HG03196 (cell line): ENCODE measurements around the gene PAQR8.
A peak's percentile ranks its signal among the peaks of the same experiment; 100 is the strongest.

Source experiments
- ATAC-seq: cut with Tn5 transposase; IDR thresholded peaks from one replicate; pipeline ENCODE4 v1.9.1; 2021; ENCODE audit not compliant: unreplicated experiment

Gene PAQR8, protein sequence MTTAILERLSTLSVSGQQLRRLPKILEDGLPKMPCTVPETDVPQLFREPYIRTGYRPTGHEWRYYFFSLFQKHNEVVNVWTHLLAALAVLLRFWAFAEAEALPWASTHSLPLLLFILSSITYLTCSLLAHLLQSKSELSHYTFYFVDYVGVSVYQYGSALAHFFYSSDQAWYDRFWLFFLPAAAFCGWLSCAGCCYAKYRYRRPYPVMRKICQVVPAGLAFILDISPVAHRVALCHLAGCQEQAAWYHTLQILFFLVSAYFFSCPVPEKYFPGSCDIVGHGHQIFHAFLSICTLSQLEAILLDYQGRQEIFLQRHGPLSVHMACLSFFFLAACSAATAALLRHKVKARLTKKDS

DNA sequence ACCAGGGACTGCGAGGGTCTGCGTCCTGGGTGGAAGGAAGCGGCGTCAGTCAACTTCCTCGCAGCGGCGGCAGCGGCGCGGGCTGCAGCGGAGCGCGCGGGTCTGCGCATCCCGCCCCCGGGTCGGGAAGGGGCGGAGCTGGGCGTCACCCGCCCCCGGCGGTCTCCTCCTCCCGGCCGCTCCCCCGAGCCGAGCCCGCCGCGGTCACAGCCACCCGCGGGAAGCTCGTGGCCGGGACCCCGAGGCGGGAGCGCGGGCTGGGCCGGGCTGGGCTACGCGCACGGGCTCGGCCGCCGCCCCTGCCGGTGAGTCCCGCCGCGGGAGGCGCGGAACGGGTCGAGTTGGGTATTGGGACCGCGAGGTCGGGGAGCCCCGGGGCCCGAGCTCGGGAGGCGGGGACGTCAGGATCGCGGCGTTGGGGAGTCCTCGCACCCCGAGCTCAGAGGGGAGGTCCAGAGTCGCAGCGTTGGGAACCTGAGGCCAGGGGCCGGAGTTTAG is at the start of gene PAQR8:
PAQR8 (plus strand) TSS at position 207 of the 498 bp plus-strand sequence. CDS start 41,063 bp downstream, outside the sequence.
- ATAC-seq = peak; percentile 83

DNA sequence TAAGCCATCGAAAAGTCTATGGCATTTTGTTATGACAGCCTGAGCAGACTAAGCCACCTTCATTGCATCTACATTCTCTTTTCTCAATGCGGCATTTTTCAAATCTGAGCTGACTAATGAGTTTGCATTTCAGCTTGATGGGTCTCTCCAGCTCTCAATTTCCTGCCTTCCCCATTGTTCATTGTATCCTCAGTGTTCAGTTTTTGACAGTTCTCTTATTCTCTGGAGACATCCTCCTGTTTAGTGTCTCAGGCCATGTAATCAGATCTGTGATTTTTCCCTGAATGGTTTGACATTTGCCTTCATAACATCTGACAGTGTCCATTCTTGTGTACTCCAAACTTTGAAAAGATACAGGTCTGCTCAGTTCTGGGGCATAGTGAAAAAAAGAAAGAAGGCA is 49.5 kb upstream of the PAQR8 start:
- no peak for ATAC-seq

DNA sequence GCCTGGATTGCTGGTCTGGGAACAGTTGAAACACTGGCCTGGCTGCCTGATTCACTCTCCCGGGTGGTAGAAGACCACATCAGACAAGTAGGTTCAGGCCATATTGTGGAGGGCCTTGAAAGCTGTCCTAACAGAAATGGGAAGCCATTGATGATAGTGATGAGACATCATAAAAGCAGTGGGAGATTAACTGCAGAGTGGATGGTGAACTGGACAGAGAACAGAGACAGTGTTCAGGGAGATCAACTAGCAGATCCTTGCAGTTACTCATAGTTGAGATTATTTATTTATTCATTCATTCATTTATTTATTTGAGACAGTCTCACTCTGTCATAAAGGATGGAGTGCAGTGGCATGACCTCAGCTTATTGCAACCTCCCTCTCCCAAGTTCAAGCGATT is 47.2 kb upstream of the PAQR8 start:
- ATAC-seq = no peak

- ATAC-seq = no peak
These were observed 44.7 kb upstream of the PAQR8 start for GRCh38 chr6:52317211-52317610.

DNA sequence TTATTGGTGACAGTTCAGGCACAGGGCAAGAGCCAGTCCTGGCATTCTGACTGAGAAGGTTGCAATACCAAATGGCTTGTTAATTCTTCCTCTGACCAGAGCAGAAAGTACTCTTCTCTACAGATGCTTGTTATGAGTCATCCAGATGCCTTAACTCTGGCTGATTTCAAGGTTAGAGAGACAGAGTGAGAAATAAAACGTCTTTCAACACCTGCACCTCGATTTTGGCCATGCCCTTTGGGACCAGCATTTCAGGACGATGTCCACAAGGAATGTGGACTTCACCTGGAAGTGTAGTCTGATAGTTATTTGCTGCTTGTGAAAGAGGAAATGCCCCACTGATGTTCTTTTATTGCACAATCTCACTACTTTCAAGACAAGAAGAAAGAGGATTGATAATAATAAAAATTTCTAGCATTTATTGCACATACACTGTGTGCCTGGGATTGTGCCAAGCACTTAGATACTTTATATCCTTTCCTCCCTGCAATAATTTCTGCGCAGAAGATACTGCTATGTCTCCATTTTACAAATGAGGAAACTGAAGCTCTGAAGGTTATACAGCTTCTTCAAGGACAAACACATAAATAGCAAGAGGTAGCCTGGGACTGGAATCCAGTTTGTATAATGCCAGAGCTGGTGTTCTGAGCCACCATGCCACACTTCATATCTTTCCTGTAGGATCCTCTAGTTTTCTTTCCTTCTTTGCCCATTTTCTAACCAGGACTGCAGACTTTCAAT is 43.9 kb upstream of the PAQR8 start:
- ATAC-seq = peak; percentile 95

- ATAC-seq = no peak
These were observed 37.8 kb upstream of the PAQR8 start for GRCh38 chr6:52324189-52324588.

- ATAC-seq = no peak
These were observed 36.1 kb upstream of the PAQR8 start for GRCh38 chr6:52325695-52326471.

DNA sequence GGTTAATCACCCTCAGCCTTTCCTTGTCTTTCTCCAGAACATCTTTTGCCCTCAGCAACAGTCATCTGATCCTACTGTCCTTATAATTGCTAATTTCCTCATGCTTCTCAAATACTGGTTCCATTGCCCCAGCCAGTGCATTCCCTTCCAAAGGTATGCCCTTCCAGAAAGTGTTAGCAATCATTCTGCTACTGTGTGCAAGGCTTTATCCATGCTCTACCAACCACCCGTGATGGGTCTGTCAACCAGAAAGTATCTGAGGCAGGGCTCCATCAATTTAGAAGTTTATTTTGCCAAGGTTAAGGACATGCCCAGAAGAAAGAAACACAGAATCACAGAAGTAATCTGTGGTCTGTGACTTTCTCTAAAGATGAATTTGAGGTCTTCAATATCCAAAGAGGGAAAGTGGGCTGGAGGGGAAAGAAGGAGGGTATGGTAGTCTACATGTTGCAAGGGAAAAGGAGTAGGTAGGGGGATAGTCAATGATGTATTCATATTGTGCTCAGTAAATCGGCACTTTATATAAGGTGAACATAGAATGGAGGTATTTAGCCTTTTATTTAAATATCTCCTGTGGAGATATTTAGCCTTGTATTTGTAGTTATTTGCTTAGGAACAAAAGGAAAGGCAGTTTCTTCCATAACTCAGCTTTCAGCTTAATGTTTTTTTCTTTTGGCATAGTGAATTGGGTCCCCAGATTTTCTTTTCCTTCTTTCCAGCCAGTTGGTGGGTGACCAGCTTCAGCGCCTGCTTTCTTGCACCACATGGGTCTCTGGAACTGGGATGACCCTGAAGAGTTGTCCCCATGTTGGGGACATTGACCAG is 35.2 kb upstream of the PAQR8 start:
- ATAC-seq = no peak

GRCh38 chr6:52328303-52328662 is 33.7 kb upstream of the PAQR8 start:
- ATAC-seq = no peak

DNA sequence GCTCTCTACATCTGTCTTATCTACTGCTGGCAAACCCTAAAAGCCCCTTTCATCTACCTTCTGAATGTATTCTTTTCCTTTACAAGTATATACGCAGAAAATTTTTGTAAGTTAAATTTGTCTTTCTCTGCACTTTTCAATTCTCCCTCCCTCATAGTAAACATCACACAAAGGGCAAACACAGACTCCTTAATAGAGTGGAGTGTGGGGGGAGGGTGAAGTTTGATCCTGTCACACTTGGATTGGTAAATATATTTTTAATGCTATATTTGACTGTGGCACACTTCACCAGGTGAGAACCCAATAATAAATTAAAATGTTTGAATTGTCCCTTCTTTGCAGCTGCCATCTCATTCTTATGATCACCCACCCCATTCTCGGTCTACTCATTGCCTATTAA is 33.2 kb upstream of the PAQR8 start:
- no peak for ATAC-seq

GRCh38 chr6:52330470-52330869 is 31.5 kb upstream of the PAQR8 start:
- ATAC-seq = no peak

DNA sequence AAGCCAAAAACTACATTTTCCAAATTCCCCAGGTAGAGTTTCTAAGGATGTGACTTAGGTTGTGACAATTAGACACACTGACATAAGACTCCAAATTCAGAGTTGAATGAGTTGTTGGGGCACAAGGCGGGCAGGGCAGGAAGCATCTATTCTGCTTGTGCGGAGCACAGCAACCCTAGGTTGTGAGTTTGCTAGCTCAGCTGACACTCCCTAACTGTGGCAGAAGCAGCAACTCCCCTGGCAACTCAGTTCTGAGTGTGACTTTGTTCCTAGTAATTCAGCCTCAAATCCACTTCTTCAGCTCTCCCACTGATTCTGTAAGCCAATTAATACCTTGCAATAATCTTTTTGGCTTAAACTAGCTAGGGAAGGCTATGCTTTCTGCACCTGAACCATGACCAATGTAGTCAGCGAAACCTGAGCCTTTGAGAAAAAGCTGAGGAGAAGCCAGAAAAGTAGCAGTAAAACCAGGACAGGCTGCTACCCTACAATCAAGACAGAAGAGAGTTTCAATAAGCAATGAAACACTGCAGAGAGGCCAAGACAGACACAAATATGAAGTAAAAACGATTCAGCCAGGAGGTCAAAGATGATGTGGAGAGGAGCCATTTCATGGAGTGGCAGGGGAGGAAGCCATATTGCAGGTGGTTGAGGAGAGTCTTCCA is 30.0 kb upstream of the PAQR8 start:
- no peak for ATAC-seq

DNA sequence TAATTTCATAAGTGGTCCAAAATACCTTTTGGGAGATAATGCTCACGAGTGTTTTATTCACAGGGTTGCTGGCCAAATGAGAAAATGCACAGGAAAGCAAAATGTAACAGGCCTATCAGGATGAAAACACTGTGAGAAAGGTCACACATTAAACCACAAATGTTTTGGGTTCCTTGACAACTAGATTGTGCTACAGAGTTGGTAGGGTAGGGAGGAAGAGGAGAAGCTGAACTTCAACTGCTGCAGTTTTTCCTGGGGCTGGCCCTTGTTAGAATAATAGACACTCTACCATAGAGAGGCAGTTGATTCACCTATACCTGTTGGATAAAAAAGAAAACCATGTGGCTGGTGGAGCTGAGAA is 28.1 kb upstream of the PAQR8 start:
- peak; percentile 69 for ATAC-seq

DNA sequence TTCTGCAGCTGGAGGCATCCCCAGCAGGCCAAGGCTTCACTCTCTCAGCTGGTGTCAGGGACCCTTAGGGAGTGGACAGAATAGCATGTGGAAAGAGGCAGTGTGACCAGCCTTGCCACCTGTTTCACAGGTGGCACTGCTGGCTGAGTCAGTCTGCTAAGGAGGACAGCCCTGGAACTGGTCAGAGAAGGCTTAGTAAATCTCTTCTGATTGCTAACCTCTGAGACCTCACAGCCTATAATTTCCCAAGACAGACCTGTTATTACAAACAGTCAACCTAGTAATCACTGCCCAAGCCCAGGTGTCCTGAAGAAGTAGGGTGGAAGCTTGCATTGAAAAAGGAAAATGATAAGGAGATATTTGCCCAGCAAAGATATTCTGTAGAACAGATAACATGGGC is 26.4 kb upstream of the PAQR8 start:
- ATAC-seq = no peak

DNA sequence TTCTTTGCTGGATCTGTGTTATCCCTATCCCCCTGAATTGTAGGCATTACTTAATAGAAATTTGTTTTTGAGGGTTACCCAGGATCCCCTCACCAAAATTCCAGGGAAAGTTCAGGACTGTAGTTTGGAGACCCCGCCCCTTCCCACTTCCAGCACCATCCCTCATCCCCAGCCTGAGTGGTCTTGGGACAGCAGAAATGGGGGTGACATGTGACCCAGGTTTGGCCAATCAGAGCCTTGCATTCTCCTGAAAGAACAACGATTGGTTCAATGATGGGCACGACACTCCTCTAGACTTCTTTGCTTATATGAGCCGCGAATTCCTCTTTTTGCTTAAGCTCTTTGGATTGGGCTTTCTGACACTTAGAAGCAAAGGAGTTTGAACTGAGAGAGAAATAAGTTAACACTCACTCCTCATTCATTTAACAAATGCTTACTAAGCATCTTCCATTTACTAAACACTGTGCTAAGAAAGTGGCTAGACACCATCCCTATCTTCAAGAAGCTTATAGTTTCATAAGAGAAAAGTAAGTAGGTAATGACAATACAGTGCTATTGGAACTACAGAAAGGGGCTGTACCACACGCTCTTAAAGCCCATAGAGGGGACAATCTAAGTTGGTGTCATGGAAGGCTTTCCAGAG is 24.9 kb upstream of the PAQR8 start:
- ATAC-seq = no peak

GRCh38 chr6:52337633-52338290 is 24.2 kb upstream of the PAQR8 start:
- no peak for ATAC-seq

- ATAC-seq = no peak
These were observed 21.4 kb upstream of the PAQR8 start for GRCh38 chr6:52340603-52340880.

DNA sequence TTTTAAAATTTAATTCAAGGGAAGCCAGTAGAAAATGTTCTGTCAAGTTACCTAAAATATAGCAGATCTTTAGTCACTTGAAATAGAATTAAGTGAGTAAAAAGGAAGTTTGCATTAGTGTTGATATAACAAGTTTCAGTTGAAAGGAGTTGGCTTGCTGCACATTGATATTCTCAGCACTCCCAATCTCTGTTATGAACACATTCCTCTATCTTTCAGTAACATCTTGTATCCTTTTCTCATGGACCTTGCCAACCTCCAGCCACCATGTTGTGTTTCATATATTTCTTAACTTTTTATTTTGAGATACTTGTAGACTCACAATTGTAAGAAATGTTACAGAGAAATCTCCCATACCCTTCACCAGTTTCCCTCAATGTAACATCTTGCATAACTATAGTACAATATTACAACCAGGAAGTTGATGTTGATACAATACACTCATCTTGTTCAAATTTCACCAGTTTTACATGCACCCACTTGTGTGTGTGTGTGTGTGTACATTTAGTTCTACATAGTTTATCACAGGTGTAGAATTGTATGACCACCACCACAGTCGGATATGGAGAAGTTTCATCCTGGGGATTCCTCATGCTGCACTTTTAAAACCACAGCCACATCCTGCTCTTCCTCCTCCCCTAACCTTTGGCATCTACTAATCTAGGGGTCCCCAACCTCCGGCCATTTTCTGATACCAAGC is 20.2 kb upstream of the PAQR8 start:
- no peak for ATAC-seq

DNA sequence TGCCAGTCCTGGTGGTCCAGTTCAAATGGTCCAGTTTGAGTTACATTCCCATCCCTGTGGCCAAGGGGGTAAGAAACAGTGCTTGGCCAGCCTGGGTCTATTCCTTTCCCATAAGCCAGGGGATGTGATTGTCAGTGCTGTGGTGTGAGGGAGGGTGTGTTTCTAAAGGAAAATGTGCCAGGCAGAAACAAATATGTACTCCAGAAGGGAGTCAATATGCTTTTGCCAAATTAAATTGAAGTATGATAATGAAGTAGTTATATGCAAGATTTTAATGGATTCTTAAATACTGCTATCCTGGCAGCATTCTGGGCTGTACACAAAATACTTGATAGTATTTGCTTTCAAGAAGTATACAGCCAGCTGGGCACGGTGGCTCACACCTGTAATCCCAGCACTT is 16.6 kb upstream of the PAQR8 start:
- no peak for ATAC-seq
